ENCODE data around the gene CRISP2.
"Not testable (repeated sequence)": the region's sequence is repeated elsewhere in the genome, so short reads cannot be mapped to it uniquely, and the experiment has no call there.

CRISP2 gene

GRCh38 chr6:49675816-49676215 lies 37.5 kb downstream of the CRISP2 start:
- TF ChIP-seq CTCF (IDR thresholded peaks at IDR 0.05; ENCODE audit: insufficient read depth, missing control alignments), result no peak
- FAIRE-seq, result no peak
- no peak for DNase-seq (ENCODE audit: insufficient read length, low spot score)

- FAIRE-seq (no peak), DNase-seq (ENCODE audit: insufficient read length, low spot score) (no peak)
- no peak for TF ChIP-seq CTCF (IDR thresholded peaks at IDR 0.05; ENCODE audit: insufficient read depth, missing control alignments)
Observed at GRCh38 chr6:49668083-49668511, 45.2 kb downstream of the CRISP2 start.

GRCh38 chr6:49666930-49667757 lies 46.2 kb downstream of the CRISP2 start:
- no peak for TF ChIP-seq CTCF (IDR thresholded peaks at IDR 0.05; ENCODE audit: insufficient read depth, missing control alignments)
- FAIRE-seq, result no peak

GRCh38 chr6:49666480-49666879 lies 46.9 kb downstream of the CRISP2 start:
- TF ChIP-seq CTCF (IDR thresholded peaks at IDR 0.05; ENCODE audit: insufficient read depth, missing control alignments), result no peak
- DNase-seq (ENCODE audit: insufficient read length, low spot score) (no peak), FAIRE-seq (no peak)

More at GRCh38 chr6:49666930-49667757, 46.2 kb downstream of the CRISP2 start:
- DNase-seq (ENCODE audit: insufficient read length, low spot score), result no peak

- no peak for FAIRE-seq
Observed at GRCh38 chr6:49664817-49665216, 48.5 kb downstream of the CRISP2 start.

GRCh38 chr6:49664054-49664453 lies 49.3 kb downstream of the CRISP2 start:
- not testable (repeated sequence) for FAIRE-seq; DNase-seq (ENCODE audit: insufficient read length, low spot score)

More at GRCh38 chr6:49664817-49665216, 48.5 kb downstream of the CRISP2 start:
- no peak for DNase-seq (ENCODE audit: insufficient read length, low spot score)
- no peak for TF ChIP-seq CTCF (IDR thresholded peaks at IDR 0.05; ENCODE audit: insufficient read depth, missing control alignments)

- FAIRE-seq (no peak), DNase-seq (ENCODE audit: insufficient read length, low spot score) (no peak)
- TF ChIP-seq CTCF (IDR thresholded peaks at IDR 0.05; ENCODE audit: insufficient read depth, missing control alignments), result no peak
Observed at GRCh38 chr6:49662892-49663261, 50.5 kb downstream of the CRISP2 start.

All from D721Med (cell line).